CD4-positive, alpha-beta T cell (primary cell): ENCODE results near the gene XPNPEP3. TPM values are rescaled to one million over a fixed set of nuclear protein-coding genes. Genes with fewer than 3 reads are reported as not detected.
A peak's percentile ranks its signal among the peaks of the same experiment; 100 is the strongest.

Experiments used
- ATAC-seq: fragments of 200-7000 bp; cut with Tn5 transposase; one replicate; pipeline ENCODE4 v1.10.0; 2022; ENCODE audit warnings: mild to moderate bottlenecking; ENCODE audit not compliant: poor library complexity
- CTCF ChIA-PET: fragments of 350-600 bp; sonication (Branson Sonifier 250); formaldehyde crosslinking; loops from one replicate; lab custom pipeline; 2021; ENCODE audit warnings: antibody characterized with exemption, inconsistent platforms; lab: Charles Lee
- POLR2A ChIA-PET: fragments of 350-600 bp; sonication (Branson Sonifier 250); formaldehyde crosslinking; loops from one replicate; lab custom pipeline; 2021; ENCODE audit warnings: antibody characterized with exemption, inconsistent platforms; lab: Charles Lee
- DNase-seq, 14 experiments: peaks; one replicate each; pipeline ENCODE4 v3.0.0-alpha.2; 2013 to 2020; ENCODE audit warnings: mixed read lengths in 2 of 14
- H3K27ac ChIP-seq, 2 donors: one replicate each; pipeline versions ENCODE4 v1.5.1 to v1.7.0; 2013; ENCODE audit warnings: low read length in 2 of 2, low read depth in 1 of 2, mild to moderate bottlenecking in 1 of 2
- H3K27me3 ChIP-seq, 2 experiments: 1 replicate in 1 of 2; 2 replicates in 1 of 2; pipeline versions ENCODE4 v1.6.1 to v1.7.0; 2013; ENCODE audit warnings: low read length in 2 of 2, control low read depth in 1 of 2, mild to moderate bottlenecking in 1 of 2, moderate library complexity in 1 of 2; ENCODE audit not compliant: insufficient read depth in 2 of 2, control insufficient read depth in 1 of 2
- H3K36me3 ChIP-seq: one replicate; pipeline ENCODE4 v1.6.1; 2013; ENCODE audit warnings: low read length, control low read depth; ENCODE audit not compliant: insufficient read depth
- H3K4me1 ChIP-seq: one replicate; pipeline ENCODE4 v1.6.1; 2013; ENCODE audit warnings: low read length, control low read depth; ENCODE audit not compliant: insufficient read depth
- H3K4me3 ChIP-seq: one replicate; pipeline ENCODE4 v1.5.1; 2013; ENCODE audit warnings: mild to moderate bottlenecking, low read length, moderate library complexity
- H3K9me3 ChIP-seq, 2 experiments: 1 replicate in 1 of 2; 2 replicates in 1 of 2; pipeline versions ENCODE4 v1.6.1 to v1.7.0; 2013; ENCODE audit warnings: low read length in 2 of 2, mild to moderate bottlenecking in 2 of 2, control low read depth in 1 of 2, moderate library complexity in 1 of 2; ENCODE audit not compliant: control insufficient read depth in 1 of 2, insufficient read depth in 1 of 2
- H3K27ac Mint-ChIP-seq: one replicate; pipeline ENCODE4 v1.8.0; 2020; ENCODE audit warnings: mixed read lengths
- H3K27me3 Mint-ChIP-seq: one replicate; pipeline ENCODE4 v1.8.0; 2021; ENCODE audit warnings: mixed read lengths
- H3K36me3 Mint-ChIP-seq: one replicate; pipeline ENCODE4 v1.8.0; 2021; ENCODE audit warnings: low read depth, mixed read lengths
- H3K4me1 Mint-ChIP-seq: one replicate; pipeline ENCODE4 v1.8.0; 2021; ENCODE audit warnings: low read depth, mixed read lengths
- H3K4me3 Mint-ChIP-seq: one replicate; pipeline ENCODE4 v1.8.0; 2020; ENCODE audit warnings: mild to moderate bottlenecking, mixed read lengths
- H3K9me3 Mint-ChIP-seq: one replicate; pipeline ENCODE4 v1.8.0; 2020; ENCODE audit warnings: mixed read lengths
- CTCF ChIP-seq: fragments of 200-600 bp; IDR thresholded peaks from one replicate; pipeline ENCODE4 v1.8.0; 2022; ENCODE audit warnings: antibody characterized with exemption, mild to moderate bottlenecking
- intact Hi-C, 2 experiments: fragments of 100-400 bp; cut with DNase I in 1 of 2; cut with micrococcal nuclease in 1 of 2; formaldehyde crosslinking; loops; one replicate each; pipeline versions ENCODE4 v1.15.1 to v1.9.0; 2023 to 2025; cut with DNase I, micrococcal nuclease
- polyA plus RNA-seq, 2 donors: library from polyadenylated mRNA; unstranded; fragments of 120-200 nt; gene quantifications; one replicate each; pipeline ENCODE4 v1.2.1, GENCODE V29; 2013
- total RNA-seq, 174 experiments: library from RNA in 2 of 174; stranded (reverse) in 2 of 174; gene quantifications; one replicate each; pipeline ENCODE4 v1.2.3 and lab custom pipeline; 2021 to 2026

Gene XPNPEP3
- total RNA-seq = 10 to 100 TPM; 16.3 to 17.9 TPM
- polyA plus RNA-seq (2013, experiment 1 of 2) = 5.8 TPM
- 10.4 TPM for polyA plus RNA-seq (2013, experiment 2 of 2)
- total RNA-seq (lab: John Stamatoyannopoulos, UW) = 8.6 to 47.6 (median 24.3) reads per million in 172 experiments

GRCh38 chr22:40856513-40857308 is at the start of gene XPNPEP3, which contains the start of gene ST13:
Gene XPNPEP3, plus strand, starts transcription at chr22:40857148. Its CDS starts 34 bp downstream, at chr22:40857182.
Gene ST13, minus strand, starts transcription at chr22:40856639. Its CDS starts 99 bp downstream, at chr22:40856540.
- ATAC-seq (peak; percentile 86), DNase-seq (peak; percentile 94 to 99 (median 96))
- Mint-ChIP-seq H3K4me3 (peak within 1 kb of the TSS; percentile 100), H3K36me3 (peaks cover 48% of the 10 kb centered on the region), H3K27ac (peak within 1 kb of the TSS; percentile 100), H3K9me3 (no peaks in the 10 kb centered on the region), H3K27me3 (no peaks in the 10 kb centered on the region), H3K4me1 (peaks cover 80% of the 10 kb centered on the region)
- H3K36me3 ChIP-seq = no peaks in the 10 kb centered on the region
- POLR2A ChIA-PET = interaction anchor here (0.6 to 2.4 kb wide), 22 partner anchors 18 to 1537 kb away, joined by 3 to 25 read pairs (median 4); partner anchors contain the start of genes ACO2, EP300, PHF5A and PMM1
- CTCF ChIA-PET = interaction anchor here (0.6 to 1.3 kb wide), 7 partner anchors 11 to 604 kb away, joined by 3 to 5 read pairs (median 3); partner anchors contain the start of gene SLC25A17
- H3K27me3 ChIP-seq = no peaks in the 10 kb centered on the region
- peak; percentile 38 for TF ChIP-seq CTCF
- intact Hi-C loops = loop anchor here (1.0 to 10.0 kb wide), 13 partner anchors 37 to 768 kb away; partner anchors contain the start of genes ACO2 (in 2 of the 2), PHF5A (in 2 of the 2), RBX1 (in 2 of the 2) and SLC25A17 (in 2 of the 2)
- peak within 1 kb of the TSS; percentile 95 to 99 for H3K27ac ChIP-seq
- no peaks in the 10 kb centered on the region for H3K9me3 ChIP-seq
- peak within 1 kb of the TSS; percentile 96 for H3K4me3 ChIP-seq
- H3K4me1 ChIP-seq = peaks cover 22% of the 10 kb centered on the region

GRCh38 chr22:40808018-40808841 is 48.7 kb upstream of the XPNPEP3 start:
- POLR2A ChIA-PET = no interaction called here
- Mint-ChIP-seq H3K36me3 (peaks cover 5% of the 10 kb centered on the region), H3K27me3 (no peaks in the 10 kb centered on the region), H3K27ac (no peak overlapping the region), H3K9me3 (no peaks in the 10 kb centered on the region), H3K4me3 (no peak overlapping the region), H3K4me1 (peaks cover 16% of the 10 kb centered on the region)
- CTCF ChIA-PET = no interaction called here
- Histone ChIP-seq H3K27me3 (no peaks in the 10 kb centered on the region), H3K4me3 (no peak overlapping the region), H3K36me3 (no peaks in the 10 kb centered on the region), H3K27ac (no peak overlapping the region), H3K4me1 (no peaks in the 10 kb centered on the region), H3K9me3 (no peaks in the 10 kb centered on the region)
- DNase-seq (no peak), ATAC-seq (no peak)
- intact Hi-C loops = no loop called here
- no peak for TF ChIP-seq CTCF

- H3K27ac ChIP-seq = no peak overlapping the region
- no peak for TF ChIP-seq CTCF
- Mint-ChIP-seq H3K27me3 (no peaks in the 10 kb centered on the region), H3K36me3 (peaks cover 18% of the 10 kb centered on the region), H3K27ac (no peak overlapping the region), H3K4me3 (no peak overlapping the region), H3K9me3 (no peaks in the 10 kb centered on the region), H3K4me1 (peaks cover 46% of the 10 kb centered on the region)
- intact Hi-C loops = no loop called here
- ATAC-seq (no peak), DNase-seq (no peak)
- H3K27me3 ChIP-seq = no peaks in the 10 kb centered on the region
- H3K9me3 ChIP-seq = no peaks in the 10 kb centered on the region
- no peaks in the 10 kb centered on the region for H3K36me3 ChIP-seq
- CTCF ChIA-PET = no interaction called here
- POLR2A ChIA-PET = no interaction called here
- peaks cover 18% of the 10 kb centered on the region for H3K4me1 ChIP-seq
- H3K4me3 ChIP-seq = no peak overlapping the region
Observed at GRCh38 chr22:40813912-40814315, 43.0 kb upstream of the XPNPEP3 start.
